H1 (cell line): ENCODE measurements around the gene DNAJC11. TPM values are rescaled to one million over a fixed set of nuclear protein-coding genes. Genes with fewer than 3 reads are reported as not detected.

Experiments
- EZH2 ChIP-seq: fragments of 200-600 bp; sonication (generic); IDR thresholded peaks from 2 replicates; pipeline ENCODE4 v1.7.1; 2012; ENCODE audit warnings: low read depth, mild to moderate bottlenecking, moderate library complexity, low read length, inconsistent platforms; ENCODE audit not compliant: severe bottlenecking
- KDM4A ChIP-seq: IDR thresholded peaks from one replicate; pipeline ENCODE4 v1.7.1; 2012; ENCODE audit warnings: low read depth, mild to moderate bottlenecking, moderate library complexity, low read length, inconsistent platforms; ENCODE audit not compliant: severe bottlenecking
- POLR2AphosphoS5 ChIP-seq: IDR thresholded peaks from 2 replicates; pipeline ENCODE4 v1.6.1; 2011; ENCODE audit warnings: low read depth, low read length
- ZNF274 ChIP-seq: IDR thresholded peaks from 2 replicates; pipeline ENCODE4 v1.7.0; 2012; ENCODE audit warnings: low read length, borderline replicate concordance; ENCODE audit errors: extremely low read depth
- polyA plus RNA-seq, 7 experiments: library from polyadenylated mRNA; depleted of rRNA in 3 of 7; stranded (reverse) in 5 of 7; unstranded in 2 of 7; fragments of >200 nt in 5 of 7; fragments of 200-250 nt in 2 of 7; gene quantifications; 1 replicate in 5 of 7; 2 replicates in 1 of 7; 4 replicates in 1 of 7; pipeline versions ENCODE4 v1.2.1 to v1.2.3, GENCODE V29; 2011 to 2013; ENCODE audit warnings: missing spikeins in 2 of 7, mixed read lengths in 2 of 7
- total RNA-seq: library from RNA; stranded (reverse); fragmentation: NEBNext Ultra II Directional; extraction: Animal tissue kit (Norgen Biotek cat#: 25700); gene quantifications from 2 replicates; pipeline ENCODE4 v1.2.1, GENCODE V29; 2021

The DNAJC11 gene
- total and polyA plus RNA-seq, 2 of the 8 experiments (the other 6 are each of a cell fraction or from before 2014, with no cell fraction given): 43.9 to 90.9 TPM

- TF ChIP-seq KDM4A (no peak), POLR2AphosphoS5 (no peak), EZH2 (no peak), ZNF274 (no peak)
These were observed 71.6 kb downstream of the DNAJC11 start (continued) for GRCh38 chr1:6630027-6630426.
